Measurements from ENCODE around the gene MAST4.

The MAST4 gene

DNA sequence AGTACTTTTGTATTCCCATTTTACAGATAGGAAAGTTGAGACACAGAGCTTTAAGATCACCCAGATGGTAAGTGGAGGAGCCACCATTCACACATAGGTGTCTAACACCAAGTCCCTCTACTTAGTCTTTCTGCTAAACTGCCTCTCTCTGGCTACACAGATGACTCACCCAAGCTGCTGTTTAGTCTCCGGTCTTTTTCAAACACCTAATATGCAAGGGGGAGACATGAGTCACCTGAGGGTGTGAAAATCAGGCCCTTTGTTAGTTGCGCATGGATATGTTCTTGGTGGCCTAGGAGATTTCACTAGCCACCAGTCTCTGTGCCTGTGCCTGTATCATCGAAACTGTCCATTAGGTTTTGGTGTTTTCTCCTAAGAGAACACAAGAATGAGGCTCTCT is 117.8 kb downstream of the MAST4 start:
- TF ChIP-seq, protein P1, sequence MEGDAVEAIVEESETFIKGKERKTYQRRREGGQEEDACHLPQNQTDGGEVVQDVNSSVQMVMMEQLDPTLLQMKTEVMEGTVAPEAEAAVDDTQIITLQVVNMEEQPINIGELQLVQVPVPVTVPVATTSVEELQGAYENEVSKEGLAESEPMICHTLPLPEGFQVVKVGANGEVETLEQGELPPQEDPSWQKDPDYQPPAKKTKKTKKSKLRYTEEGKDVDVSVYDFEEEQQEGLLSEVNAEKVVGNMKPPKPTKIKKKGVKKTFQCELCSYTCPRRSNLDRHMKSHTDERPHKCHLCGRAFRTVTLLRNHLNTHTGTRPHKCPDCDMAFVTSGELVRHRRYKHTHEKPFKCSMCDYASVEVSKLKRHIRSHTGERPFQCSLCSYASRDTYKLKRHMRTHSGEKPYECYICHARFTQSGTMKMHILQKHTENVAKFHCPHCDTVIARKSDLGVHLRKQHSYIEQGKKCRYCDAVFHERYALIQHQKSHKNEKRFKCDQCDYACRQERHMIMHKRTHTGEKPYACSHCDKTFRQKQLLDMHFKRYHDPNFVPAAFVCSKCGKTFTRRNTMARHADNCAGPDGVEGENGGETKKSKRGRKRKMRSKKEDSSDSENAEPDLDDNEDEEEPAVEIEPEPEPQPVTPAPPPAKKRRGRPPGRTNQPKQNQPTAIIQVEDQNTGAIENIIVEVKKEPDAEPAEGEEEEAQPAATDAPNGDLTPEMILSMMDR (conservative IDR thresholded peaks at IDR 0.05; ENCODE audit: control insufficient read depth, insufficient read depth, low read depth, low read length), result no peak
- no peak overlapping the region for H3K4me3 ChIP-seq (ENCODE audit: control insufficient read depth, low read depth, low read length)
- DNase-seq (ENCODE audit: low read depth), result peak; percentile 30

- no peak overlapping the region for H3K4me3 ChIP-seq (ENCODE audit: control insufficient read depth, low read depth, low read length)
- no peak for DNase-seq (ENCODE audit: low read depth)
- TF ChIP-seq, protein P1 (conservative IDR thresholded peaks at IDR 0.05; ENCODE audit: control insufficient read depth, insufficient read depth, low read depth, low read length), result no peak
Observed at GRCh38 chr5:66717455-66718373, 121.5 kb downstream of the MAST4 start.

DNA sequence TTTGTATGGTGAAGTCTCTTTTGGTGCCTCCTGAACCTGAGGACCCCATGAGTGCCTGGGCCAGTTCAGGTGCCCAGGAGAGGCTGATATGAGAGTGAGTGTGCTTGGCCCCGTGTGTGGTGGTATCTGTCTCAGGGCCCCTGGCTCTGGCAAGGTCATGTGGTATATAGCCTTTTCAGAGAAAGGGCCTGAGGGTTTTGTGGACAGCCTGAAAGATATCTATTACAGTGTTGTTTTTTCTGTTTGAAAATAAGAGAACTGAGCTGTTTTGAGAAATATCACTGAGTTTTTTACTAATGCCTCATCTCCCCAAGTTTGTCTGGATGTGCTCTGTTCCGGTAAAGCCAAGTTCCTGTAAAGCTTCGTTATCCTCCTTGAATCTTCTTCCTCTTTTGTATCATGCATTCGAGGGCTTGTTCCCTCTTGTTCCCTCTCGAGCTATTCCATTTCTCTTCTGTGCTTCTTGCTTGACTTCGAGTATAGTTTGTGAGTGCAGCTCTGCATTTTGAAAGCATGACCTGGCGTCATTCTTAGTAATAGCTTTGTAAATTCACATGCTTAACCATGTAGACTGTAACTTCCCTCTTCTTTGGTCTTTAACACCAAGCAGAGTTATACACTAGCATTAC is 122.3 kb downstream of the MAST4 start:
- no peak for DNase-seq (ENCODE audit: low read depth)
- TF ChIP-seq, protein P1 (conservative IDR thresholded peaks at IDR 0.05; ENCODE audit: control insufficient read depth, insufficient read depth, low read depth, low read length), result no peak

GRCh38 chr5:66720780-66721179 is 124.6 kb downstream of the MAST4 start:
- no peak overlapping the region for H3K4me3 ChIP-seq (ENCODE audit: control insufficient read depth, low read depth, low read length)
- TF ChIP-seq, protein P1 (conservative IDR thresholded peaks at IDR 0.05; ENCODE audit: control insufficient read depth, insufficient read depth, low read depth, low read length), result no peak
- no peak for DNase-seq (ENCODE audit: low read depth)

More for the DNA sequence above, 122.3 kb downstream of the MAST4 start:
- H3K4me3 ChIP-seq (ENCODE audit: control insufficient read depth, low read depth, low read length), result no peak overlapping the region

DNA sequence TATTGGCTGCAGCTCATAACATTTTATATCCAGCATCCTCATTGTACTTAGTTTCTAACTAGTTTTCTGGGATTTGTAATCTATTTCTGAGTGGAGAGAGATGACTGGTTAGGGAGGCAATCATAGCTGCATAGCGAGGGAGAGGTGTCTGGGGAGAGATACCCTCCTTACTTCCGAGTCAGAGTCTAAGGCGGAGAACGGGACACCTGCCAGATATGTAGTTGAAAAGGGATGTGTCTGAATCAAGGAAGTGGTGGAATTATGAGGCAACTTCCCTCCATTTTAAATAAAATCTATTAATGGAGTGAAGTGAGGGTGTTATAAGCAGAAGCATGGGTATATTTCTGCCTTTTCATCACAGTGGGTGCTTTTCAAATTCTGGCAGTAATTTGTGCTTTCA is 126.5 kb downstream of the MAST4 start:
- no peak for DNase-seq (ENCODE audit: low read depth)
- H3K4me3 ChIP-seq (ENCODE audit: control insufficient read depth, low read depth, low read length), result no peak overlapping the region
- TF ChIP-seq, protein P1 (conservative IDR thresholded peaks at IDR 0.05; ENCODE audit: control insufficient read depth, insufficient read depth, low read depth, low read length), result no peak

DNA sequence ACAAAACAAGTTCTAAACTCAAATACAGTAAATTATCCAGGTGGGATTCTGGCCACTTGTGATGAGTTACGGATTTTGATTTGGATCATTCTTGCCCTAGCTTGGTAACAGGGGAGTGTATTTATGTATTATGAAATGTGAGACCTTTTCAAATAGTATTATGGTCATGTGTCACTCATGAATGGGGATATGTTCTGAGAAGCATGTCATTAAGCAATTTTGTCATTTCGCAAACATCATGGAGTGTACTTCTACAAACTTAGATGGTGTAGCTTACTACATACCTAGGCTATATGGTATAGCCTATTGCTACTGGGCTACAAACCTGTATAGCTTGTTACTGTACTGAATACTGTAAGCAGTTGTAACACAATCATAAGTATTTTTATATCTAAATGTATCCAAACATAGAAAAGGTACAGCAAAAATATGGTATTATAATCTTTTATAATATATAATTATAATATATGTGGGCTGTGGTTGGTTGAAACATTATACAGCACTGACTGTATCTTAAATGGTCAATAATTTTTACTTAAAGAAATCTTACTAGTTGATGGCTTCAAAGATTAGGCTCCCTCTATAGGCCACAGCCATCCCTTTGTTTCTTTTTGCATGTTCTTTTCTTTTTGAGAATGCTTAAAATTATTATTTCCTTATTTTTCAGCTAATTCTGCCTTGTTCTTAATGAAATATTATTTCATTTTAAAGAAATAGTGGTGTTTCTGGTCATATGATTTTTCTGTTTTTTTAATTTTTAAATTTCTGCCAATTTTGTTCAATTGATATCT is 128.4 kb downstream of the MAST4 start:
- TF ChIP-seq, protein P1 (conservative IDR thresholded peaks at IDR 0.05; ENCODE audit: control insufficient read depth, insufficient read depth, low read depth, low read length), result peak; percentile 39
- peak; percentile 21 for DNase-seq (ENCODE audit: low read depth)
- no peak overlapping the region for H3K4me3 ChIP-seq (ENCODE audit: control insufficient read depth, low read depth, low read length)
